Esophagus squamous epithelium (tissue), 4 donors: ENCODE data around the gene PAK1.
A peak's percentile ranks its signal among the peaks of the same experiment; 100 is the strongest.

Experiments
- CTCF ChIP-seq, 6 experiments: fragments of 450-650 bp in 4 of 6; fragments of 200-600 bp in 2 of 6; sonication (generic) in 2 of 6; IDR thresholded peaks; one replicate each; pipeline ENCODE4 v1.5.1; 2016 to 2019; ENCODE audit warnings: antibody characterized with exemption in 6 of 6, mild to moderate bottlenecking in 4 of 6, moderate library complexity in 4 of 6
- POLR2A ChIP-seq, 4 donors: fragments of 450-650 bp; IDR thresholded peaks; one replicate each; pipeline ENCODE4 v1.6.1; 2017; ENCODE audit warnings: antibody characterized with exemption in 4 of 4, mild to moderate bottlenecking in 4 of 4, moderate library complexity in 3 of 4

GRCh38 chr11:77471558-77472193, 2.2 kb downstream of the PAK1 start:
- no peak for TF ChIP-seq POLR2A (IDR thresholded peaks at IDR 0.05)
- TF ChIP-seq CTCF (IDR thresholded peaks at IDR 0.05): peak in 2 of 6 experiments; percentile 2 to 10
